Measurements from ENCODE around the gene GGN. TPM values are rescaled to one million over a fixed set of nuclear protein-coding genes. Genes with fewer than 3 reads are reported as not detected.
"Not testable (repeated sequence)": the region's sequence is repeated elsewhere in the genome, so short reads cannot be mapped to it uniquely, and the experiment has no call there.

Gene GGN
- total RNA-seq, 1 donor from 2014 or later: 2.1 TPM

DNA sequence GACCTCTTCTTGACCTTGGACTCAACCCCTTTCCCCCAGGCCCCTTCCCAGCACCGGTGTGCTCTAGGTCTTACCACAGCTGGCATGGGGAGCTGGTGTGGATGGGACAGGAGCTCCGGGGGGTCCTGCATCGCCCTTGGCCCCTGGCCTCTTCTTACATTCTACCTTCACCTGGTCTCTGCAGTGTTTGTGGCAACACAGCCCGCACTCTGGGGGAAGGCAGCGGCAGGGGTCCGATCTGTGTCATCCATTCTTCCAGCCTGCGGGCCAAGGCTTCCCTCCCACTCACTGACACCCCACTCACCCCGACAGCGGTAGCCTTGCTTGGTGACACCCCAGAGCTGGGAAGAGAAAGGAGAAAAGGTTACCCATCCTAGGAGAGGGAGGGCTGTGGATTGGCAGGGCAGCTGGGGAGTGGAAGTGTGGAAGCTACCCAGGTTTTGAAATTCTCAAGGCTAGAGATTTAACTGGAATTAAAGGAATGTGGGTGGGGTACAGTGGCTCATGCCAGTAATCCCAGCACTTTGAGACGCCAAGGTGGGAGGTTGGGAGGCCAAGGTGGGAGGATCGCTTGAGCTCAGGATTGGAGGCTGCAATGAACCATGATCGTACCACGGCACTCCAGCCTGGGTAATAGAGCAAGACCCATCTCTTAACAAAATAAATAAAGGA is 23.3 kb upstream of the GGN start:
- Mint-ChIP-seq H3K27me3 (ENCODE audit: low read depth, unreplicated experiment) (peaks cover 9% of the 10 kb centered on the region), H3K27ac (ENCODE audit: unreplicated experiment) (no peak overlapping the region), H3K9me3 (ENCODE audit: unreplicated experiment) (peaks cover 6% of the 10 kb centered on the region), H3K36me3 (ENCODE audit: low read depth, unreplicated experiment) (peaks cover 11% of the 10 kb centered on the region), H3K4me1 (ENCODE audit: low read depth, unreplicated experiment) (peaks cover 3% of the 10 kb centered on the region), H3K4me3 (ENCODE audit: unreplicated experiment) (no peak overlapping the region)
- Histone ChIP-seq H3K36me3 (ENCODE audit: insufficient read depth, low read length) (no peaks in the 10 kb centered on the region), H3K4me3 (ENCODE audit: insufficient read depth, low read depth, low read length) (no peak overlapping the region), H3K79me2 (ENCODE audit: insufficient read depth, low read length) (no peaks in the 10 kb centered on the region), H3K27ac (ENCODE audit: low read depth, low read length) (no peak overlapping the region), H2AFZ (ENCODE audit: low read depth, low read length) (no peak overlapping the region), H3K9ac (ENCODE audit: low read length) (no peak overlapping the region), H3K4me2 (ENCODE audit: low read length) (no peak overlapping the region), H3K27me3 (ENCODE audit: insufficient read depth, low read length) (no peaks in the 10 kb centered on the region), H4K20me1 (ENCODE audit: insufficient read depth, low read length) (no peaks in the 10 kb centered on the region), H3K4me1 (ENCODE audit: insufficient read depth, low read length) (no peaks in the 10 kb centered on the region), H3K9me3 (ENCODE audit: insufficient read depth, low read depth, low read length) (no peaks in the 10 kb centered on the region)
- DNase-seq (ENCODE audit: low read depth) (no peak), FAIRE-seq (no peak)
- TF ChIP-seq, protein P1, sequence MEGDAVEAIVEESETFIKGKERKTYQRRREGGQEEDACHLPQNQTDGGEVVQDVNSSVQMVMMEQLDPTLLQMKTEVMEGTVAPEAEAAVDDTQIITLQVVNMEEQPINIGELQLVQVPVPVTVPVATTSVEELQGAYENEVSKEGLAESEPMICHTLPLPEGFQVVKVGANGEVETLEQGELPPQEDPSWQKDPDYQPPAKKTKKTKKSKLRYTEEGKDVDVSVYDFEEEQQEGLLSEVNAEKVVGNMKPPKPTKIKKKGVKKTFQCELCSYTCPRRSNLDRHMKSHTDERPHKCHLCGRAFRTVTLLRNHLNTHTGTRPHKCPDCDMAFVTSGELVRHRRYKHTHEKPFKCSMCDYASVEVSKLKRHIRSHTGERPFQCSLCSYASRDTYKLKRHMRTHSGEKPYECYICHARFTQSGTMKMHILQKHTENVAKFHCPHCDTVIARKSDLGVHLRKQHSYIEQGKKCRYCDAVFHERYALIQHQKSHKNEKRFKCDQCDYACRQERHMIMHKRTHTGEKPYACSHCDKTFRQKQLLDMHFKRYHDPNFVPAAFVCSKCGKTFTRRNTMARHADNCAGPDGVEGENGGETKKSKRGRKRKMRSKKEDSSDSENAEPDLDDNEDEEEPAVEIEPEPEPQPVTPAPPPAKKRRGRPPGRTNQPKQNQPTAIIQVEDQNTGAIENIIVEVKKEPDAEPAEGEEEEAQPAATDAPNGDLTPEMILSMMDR (IDR thresholded peaks at IDR 0.05; ENCODE audit: insufficient read depth, low read depth, low read length): no peak
- TF ChIP-seq EZH2 (IDR thresholded peaks at IDR 0.05; ENCODE audit: insufficient read depth, low read length): no peak

DNA sequence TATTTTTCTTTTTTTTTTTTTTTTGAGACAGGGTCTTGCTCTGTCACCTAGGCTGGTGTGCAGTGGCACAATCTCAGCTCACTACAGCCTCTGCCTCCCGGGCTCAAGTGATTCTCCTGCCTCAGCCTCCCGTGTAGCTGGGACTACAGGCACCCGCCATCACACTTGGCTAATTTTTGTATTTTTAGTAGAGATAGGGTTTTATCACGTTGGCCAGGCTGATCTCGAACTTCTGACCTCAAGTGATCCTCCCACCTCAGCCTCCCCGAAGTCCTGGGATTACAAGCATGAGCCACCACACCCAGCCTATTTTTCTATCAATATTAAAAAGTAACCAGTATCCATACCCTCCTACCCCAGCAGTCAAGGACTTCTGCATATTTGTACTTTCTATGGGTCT is 22.6 kb upstream of the GGN start:
- not testable (repeated sequence) for H3K27me3 Mint-ChIP-seq (ENCODE audit: low read depth, unreplicated experiment); H3K27me3 ChIP-seq (ENCODE audit: insufficient read depth, low read length); H3K4me3 ChIP-seq (ENCODE audit: insufficient read depth, low read depth, low read length); FAIRE-seq; H3K9me3 Mint-ChIP-seq (ENCODE audit: unreplicated experiment); H3K9ac ChIP-seq (ENCODE audit: low read length); H2AFZ ChIP-seq (ENCODE audit: low read depth, low read length); H4K20me1 ChIP-seq (ENCODE audit: insufficient read depth, low read length); H3K27ac Mint-ChIP-seq (ENCODE audit: unreplicated experiment); H3K36me3 ChIP-seq (ENCODE audit: insufficient read depth, low read length); DNase-seq (ENCODE audit: low read depth); H3K4me1 Mint-ChIP-seq (ENCODE audit: low read depth, unreplicated experiment); H3K9me3 ChIP-seq (ENCODE audit: insufficient read depth, low read depth, low read length); H3K27ac ChIP-seq (ENCODE audit: low read depth, low read length); H3K4me3 Mint-ChIP-seq (ENCODE audit: unreplicated experiment); H3K79me2 ChIP-seq (ENCODE audit: insufficient read depth, low read length); H3K4me1 ChIP-seq (ENCODE audit: insufficient read depth, low read length); H3K4me2 ChIP-seq (ENCODE audit: low read length)
- H3K36me3 Mint-ChIP-seq (ENCODE audit: low read depth, unreplicated experiment): peaks cover 12% of the 10 kb centered on the region

DNA sequence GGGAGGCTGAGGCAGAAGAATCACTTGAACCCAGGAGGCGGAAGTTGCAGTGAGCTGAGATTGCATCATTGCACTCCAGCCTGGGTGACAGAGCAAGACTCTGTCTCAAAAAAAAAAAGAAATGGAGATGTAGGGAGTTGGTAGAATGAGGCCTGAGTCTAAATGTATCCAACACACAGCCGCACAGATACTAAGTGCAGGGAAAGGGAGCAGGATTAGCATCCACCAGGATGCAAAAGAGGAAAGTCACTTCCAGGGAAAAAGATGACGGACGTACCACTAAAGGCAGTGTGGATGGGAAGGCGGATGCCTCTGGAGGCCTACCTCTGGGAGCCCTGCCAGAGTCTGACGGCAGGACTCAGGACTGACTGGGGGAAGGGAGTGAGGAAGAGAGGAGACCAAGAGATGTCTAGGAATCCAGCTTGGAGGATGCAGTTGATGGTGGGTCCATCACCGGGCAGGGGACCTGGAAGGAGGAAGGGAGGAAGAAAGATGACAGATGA is 21.8 kb upstream of the GGN start:
- Histone ChIP-seq H3K9me3 (ENCODE audit: insufficient read depth, low read depth, low read length) (no peaks in the 10 kb centered on the region), H3K36me3 (ENCODE audit: insufficient read depth, low read length) (no peaks in the 10 kb centered on the region), H3K9ac (ENCODE audit: low read length) (no peak overlapping the region), H3K27me3 (ENCODE audit: insufficient read depth, low read length) (no peaks in the 10 kb centered on the region), H3K27ac (ENCODE audit: low read depth, low read length) (no peak overlapping the region), H3K4me2 (ENCODE audit: low read length) (no peak overlapping the region), H3K4me1 (ENCODE audit: insufficient read depth, low read length) (no peaks in the 10 kb centered on the region), H3K4me3 (ENCODE audit: insufficient read depth, low read depth, low read length) (no peak overlapping the region), H3K79me2 (ENCODE audit: insufficient read depth, low read length) (no peaks in the 10 kb centered on the region), H2AFZ (ENCODE audit: low read depth, low read length) (no peak overlapping the region), H4K20me1 (ENCODE audit: insufficient read depth, low read length) (no peaks in the 10 kb centered on the region)
- TF ChIP-seq, protein P1 (IDR thresholded peaks at IDR 0.05; ENCODE audit: insufficient read depth, low read depth, low read length): no peak
- no peak for TF ChIP-seq EZH2 (IDR thresholded peaks at IDR 0.05; ENCODE audit: insufficient read depth, low read length)
- Mint-ChIP-seq H3K9me3 (ENCODE audit: unreplicated experiment) (peaks cover 6% of the 10 kb centered on the region), H3K4me1 (ENCODE audit: low read depth, unreplicated experiment) (peaks cover 3% of the 10 kb centered on the region), H3K36me3 (ENCODE audit: low read depth, unreplicated experiment) (peaks cover 15% of the 10 kb centered on the region), H3K4me3 (ENCODE audit: unreplicated experiment) (peak overlapping the region; percentile 40), H3K27ac (ENCODE audit: unreplicated experiment) (no peak overlapping the region), H3K27me3 (ENCODE audit: low read depth, unreplicated experiment) (peaks cover 9% of the 10 kb centered on the region)
- peak; percentile 36 for DNase-seq (ENCODE audit: low read depth)
- FAIRE-seq: no peak
